ENCODE results near the gene KRTAP5-8.
"Not testable (repeated sequence)": the region's sequence is repeated elsewhere in the genome, so short reads cannot be mapped to it uniquely, and the experiment has no call there.

DNA sequence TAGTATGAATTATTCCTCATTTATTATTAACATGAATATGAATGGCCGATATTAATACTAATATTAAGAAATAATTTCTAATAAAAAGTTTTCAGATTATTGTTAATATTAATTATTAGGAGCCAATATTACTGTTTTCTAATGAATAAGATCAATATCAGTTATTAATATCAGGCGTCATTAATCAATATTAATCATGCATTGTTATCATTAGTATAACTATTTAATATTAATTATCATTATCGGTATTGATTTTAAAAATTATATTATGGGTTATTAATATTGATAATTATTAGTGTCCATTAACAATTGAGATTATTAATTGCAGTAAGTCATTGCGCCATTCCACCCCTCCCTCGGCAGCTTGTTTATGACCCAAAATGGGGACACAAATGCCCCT, 47.8 kb downstream of the KRTAP5-8 start:
- not testable (repeated sequence) for TF ChIP-seq MED1 (CRISPR knock-in tag; IDR thresholded peaks at IDR 0.05; ENCODE audit: borderline replicate concordance); TAF1 (IDR thresholded peaks at IDR 0.05; ENCODE audit: control insufficient read depth, extremely low read depth, insufficient read depth, low read length, severe bottlenecking); POLR2A (conservative IDR thresholded peaks at IDR 0.05); ZZZ3 (IDR thresholded peaks at IDR 0.05); SMAD3 (CRISPR knock-in tag; conservative IDR thresholded peaks at IDR 0.05); NFYB (IDR thresholded peaks at IDR 0.05; ENCODE audit: extremely low read depth, insufficient read length); SPI1 (IDR thresholded peaks at IDR 0.05; ENCODE audit: borderline replicate concordance, low read depth, low read length)
- TF ChIP-seq, protein P1, sequence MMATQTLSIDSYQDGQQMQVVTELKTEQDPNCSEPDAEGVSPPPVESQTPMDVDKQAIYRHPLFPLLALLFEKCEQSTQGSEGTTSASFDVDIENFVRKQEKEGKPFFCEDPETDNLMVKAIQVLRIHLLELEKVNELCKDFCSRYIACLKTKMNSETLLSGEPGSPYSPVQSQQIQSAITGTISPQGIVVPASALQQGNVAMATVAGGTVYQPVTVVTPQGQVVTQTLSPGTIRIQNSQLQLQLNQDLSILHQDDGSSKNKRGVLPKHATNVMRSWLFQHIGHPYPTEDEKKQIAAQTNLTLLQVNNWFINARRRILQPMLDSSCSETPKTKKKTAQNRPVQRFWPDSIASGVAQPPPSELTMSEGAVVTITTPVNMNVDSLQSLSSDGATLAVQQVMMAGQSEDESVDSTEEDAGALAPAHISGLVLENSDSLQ (IDR thresholded peaks at IDR 0.05) = not testable (repeated sequence)
